GM20000 (cell line): ENCODE measurements around the gene AFAP1L2.
"Not testable (repeated sequence)": the region's sequence is repeated elsewhere in the genome, so short reads cannot be mapped to it uniquely, and the experiment has no call there.

Experiments used
- DNase-seq: peaks from one replicate; pipeline ENCODE4 v3.0.0; 2012; ENCODE audit warnings: low spot score
- TF ChIP-seq, protein P1 (sequence below): IDR thresholded peaks from 2 replicates; pipeline ENCODE4 v1.5.1; 2012; ENCODE audit warnings: mild to moderate bottlenecking, control low read depth; ENCODE audit errors: extremely low read depth, missing control alignments

Gene AFAP1L2

GRCh38 chr10:114335614-114336013 is 68.7 kb downstream of the AFAP1L2 start:
- no peak for DNase-seq
- TF ChIP-seq, protein P1, sequence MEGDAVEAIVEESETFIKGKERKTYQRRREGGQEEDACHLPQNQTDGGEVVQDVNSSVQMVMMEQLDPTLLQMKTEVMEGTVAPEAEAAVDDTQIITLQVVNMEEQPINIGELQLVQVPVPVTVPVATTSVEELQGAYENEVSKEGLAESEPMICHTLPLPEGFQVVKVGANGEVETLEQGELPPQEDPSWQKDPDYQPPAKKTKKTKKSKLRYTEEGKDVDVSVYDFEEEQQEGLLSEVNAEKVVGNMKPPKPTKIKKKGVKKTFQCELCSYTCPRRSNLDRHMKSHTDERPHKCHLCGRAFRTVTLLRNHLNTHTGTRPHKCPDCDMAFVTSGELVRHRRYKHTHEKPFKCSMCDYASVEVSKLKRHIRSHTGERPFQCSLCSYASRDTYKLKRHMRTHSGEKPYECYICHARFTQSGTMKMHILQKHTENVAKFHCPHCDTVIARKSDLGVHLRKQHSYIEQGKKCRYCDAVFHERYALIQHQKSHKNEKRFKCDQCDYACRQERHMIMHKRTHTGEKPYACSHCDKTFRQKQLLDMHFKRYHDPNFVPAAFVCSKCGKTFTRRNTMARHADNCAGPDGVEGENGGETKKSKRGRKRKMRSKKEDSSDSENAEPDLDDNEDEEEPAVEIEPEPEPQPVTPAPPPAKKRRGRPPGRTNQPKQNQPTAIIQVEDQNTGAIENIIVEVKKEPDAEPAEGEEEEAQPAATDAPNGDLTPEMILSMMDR, result no peak

GRCh38 chr10:114334301-114334700 is 70.0 kb downstream of the AFAP1L2 start:
- DNase-seq, result no peak
- TF ChIP-seq, protein P1, result no peak

- DNase-seq, result not testable (repeated sequence)
Observed at GRCh38 chr10:114333441-114333840, 70.9 kb downstream of the AFAP1L2 start.

DNA sequence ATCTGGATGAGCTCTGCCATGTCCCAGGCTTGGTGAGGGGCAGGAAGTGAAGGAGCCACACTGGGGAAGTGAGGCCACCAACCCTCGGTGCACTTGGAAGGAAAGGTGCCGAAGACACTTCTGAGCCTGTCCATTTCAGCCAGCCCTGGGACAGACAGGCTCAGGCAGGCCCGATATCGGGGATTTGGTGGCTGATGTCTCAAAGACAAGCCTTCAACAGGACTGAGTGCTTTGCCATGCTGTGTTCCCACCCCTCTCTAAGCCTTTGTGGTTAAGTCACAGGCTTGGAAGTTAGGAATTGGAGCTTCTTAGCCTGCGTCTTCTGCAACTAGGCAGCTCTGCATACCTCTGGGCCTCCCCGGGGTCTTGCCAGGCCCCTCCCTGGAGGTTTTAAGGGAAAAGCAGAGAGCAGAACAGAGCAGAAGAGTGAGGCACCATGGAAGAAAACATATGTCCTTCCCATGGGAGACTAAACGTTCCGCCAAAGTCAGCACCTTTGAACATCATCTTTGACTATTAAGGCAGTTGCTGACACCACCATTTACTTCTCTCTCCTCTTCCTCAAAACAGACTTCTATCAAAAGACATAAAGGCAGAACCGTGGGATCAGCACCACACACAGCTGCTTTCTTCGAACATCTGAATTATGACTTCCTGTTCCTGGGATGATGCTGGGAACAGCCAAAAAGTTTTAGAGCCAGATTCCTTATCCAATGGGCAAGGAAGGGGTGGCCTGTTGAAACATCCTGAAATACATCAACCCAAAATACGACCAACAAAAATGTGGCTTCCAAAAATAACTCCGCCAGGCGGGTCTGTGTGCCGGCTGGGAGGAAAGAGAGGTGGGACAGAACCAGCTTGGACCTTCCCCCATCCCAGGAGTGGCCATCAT is 71.8 kb downstream of the AFAP1L2 start:
- TF ChIP-seq, protein P1, result no peak
- DNase-seq, result no peak

DNA sequence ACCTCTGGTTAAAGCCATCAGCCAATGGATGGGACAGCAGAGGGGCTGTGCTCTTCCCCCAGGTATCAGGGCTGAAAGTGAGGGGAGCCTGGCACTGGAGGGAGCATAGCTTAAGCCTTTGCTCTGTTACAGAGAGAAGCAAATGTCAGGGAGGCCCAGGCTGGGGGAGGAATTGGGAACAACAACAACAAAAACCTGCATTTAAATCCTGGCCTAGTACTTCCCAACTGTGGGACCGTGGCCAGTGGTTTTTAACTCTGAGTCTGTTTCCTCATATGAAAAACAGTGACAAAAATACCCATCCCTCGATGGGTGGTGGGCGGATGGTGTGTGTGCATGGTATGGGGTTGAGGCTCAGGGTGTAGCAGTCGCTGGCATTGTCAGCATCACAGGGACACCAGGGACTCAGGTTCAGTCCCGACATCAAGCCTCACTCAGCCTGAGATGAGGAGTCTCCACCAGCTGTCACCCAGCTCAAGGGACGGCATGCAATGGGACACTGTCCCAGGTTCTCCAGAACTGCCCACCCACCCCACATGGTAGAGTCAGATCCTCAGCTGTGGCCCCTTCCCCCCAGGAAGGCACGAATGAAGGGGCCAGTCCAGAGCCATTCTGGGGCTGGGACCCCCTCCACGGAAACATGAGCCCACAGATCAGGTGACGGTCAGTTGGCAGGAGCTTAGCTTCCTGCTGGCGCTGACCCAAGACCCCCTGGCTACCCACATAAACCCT is 74.5 kb downstream of the AFAP1L2 start:
- TF ChIP-seq, protein P1, result no peak
- no peak for DNase-seq

DNA sequence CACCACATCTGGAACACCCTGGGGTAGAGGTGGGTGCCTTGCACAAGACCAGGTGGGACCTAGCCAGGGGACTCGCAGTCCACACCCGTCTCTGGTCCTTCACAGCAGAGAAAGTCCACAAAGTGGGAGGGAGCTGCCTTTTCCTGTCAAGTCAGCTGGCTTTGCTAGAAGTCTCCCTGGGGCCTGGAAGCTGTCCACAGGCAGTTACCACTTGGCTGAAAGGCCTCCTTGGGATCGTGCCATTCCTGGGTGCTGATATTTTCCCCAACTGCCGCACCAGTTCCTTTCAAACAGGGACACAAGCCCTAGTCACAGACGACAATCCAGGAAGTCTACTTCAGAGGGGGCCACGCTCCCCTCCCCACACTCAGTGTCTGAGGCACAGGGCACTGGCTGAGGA is 75.4 kb downstream of the AFAP1L2 start:
- TF ChIP-seq, protein P1, result no peak
- no peak for DNase-seq

- TF ChIP-seq, protein P1, result no peak
- no peak for DNase-seq
Observed at GRCh38 chr10:114328441-114328812, 75.9 kb downstream of the AFAP1L2 start.
